HepG2 (cell line): ENCODE data around the gene AMBRA1.

Source experiments
- BHLHE40 ChIP-seq: IDR thresholded peaks from 2 replicates; pipeline ENCODE4 v1.6.1; 2011; ENCODE audit warnings: low read length, improper control_type of control experiment
- SP1 ChIP-seq, 2 experiments: fragments of 450-650 bp in 1 of 2; sonication (generic) in 1 of 2; formaldehyde crosslinking in 1 of 2; IDR thresholded peaks; 2 replicates each; pipeline versions ENCODE4 v1.4.0 to v1.6.1; 2016 to 2020; ENCODE audit warnings: missing genetic modification reagents in 1 of 2

DNA sequence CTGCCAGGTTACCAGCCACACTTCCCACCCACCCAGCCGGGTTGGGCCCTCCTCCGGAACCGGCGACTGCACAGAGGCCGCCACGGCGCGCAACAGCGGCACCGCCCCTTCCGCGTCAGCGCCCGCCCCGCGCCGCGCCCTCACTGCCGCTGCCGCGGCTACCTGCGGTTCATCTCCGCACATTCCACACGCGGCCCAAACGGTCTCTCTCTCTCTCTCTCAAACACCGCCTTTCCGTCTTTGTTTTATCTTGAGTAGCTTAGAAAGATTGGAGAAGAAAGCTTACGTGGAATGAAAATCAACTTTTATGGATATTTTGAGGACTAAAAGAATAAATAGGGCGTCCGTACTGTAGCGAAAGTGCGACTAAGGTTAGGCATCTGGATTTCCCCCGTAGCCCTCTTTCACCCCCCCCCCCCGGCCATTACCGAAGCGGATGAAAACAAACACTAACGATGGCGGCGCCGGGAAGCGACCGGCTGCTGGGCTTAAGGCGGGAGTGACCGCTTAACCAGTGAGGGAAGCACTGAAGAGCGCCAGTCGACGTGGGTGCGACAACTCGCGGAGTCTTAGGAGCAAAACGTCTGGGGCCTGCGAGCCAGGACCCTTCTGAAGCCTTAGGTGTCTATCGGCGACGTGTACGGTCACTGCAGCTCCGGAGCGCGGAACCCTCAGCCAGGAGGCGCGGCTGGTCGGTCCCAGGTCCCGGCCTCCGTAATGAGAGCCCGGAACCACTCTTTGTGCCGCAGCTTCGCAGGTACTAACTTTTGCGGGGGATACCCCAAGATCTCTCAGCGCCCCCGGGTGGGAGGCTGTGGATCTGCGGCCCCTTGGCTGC, 23.5 kb upstream of the AMBRA1 start, which contains the start of the genes ATG13 and HARBI1:
- TF ChIP-seq SP1 (IDR thresholded peaks at IDR 0.05) (no peak), SP1 (CRISPR knock-in tag; IDR thresholded peaks at IDR 0.05) (peak; percentile 82), BHLHE40 (no peak)
